Measurements from ENCODE around the gene MYH7.

- no peak for TF ChIP-seq POLR2AphosphoS5 (IDR thresholded peaks at IDR 0.05; ENCODE audit: borderline replicate concordance, low read depth, low read length)
- TF ChIP-seq EZH2 (IDR thresholded peaks at IDR 0.05) = no peak
- TF ChIP-seq FOXP2 (optimal IDR thresholded peaks at IDR 0.05; ENCODE audit: control extremely low read depth, extremely low read length, insufficient read depth) = no peak
Observed at GRCh38 chr14:23470947-23471346, 35.5 kb upstream of the MYH7 start.

All from SK-N-MC (cell line).